Activated gamma-delta T cell treated with Interleukin-2 at 50 U/mL for 16 hours (primary cell): ENCODE measurements around the gene WWOX.
"Not testable (repeated sequence)": the region's sequence is repeated elsewhere in the genome, so short reads cannot be mapped to it uniquely, and the experiment has no call there.

ENCODE experiments used
- DNase-seq: peaks from one replicate; pipeline ENCODE4 v3.0.0-alpha.2; 2020

WWOX gene

DNA sequence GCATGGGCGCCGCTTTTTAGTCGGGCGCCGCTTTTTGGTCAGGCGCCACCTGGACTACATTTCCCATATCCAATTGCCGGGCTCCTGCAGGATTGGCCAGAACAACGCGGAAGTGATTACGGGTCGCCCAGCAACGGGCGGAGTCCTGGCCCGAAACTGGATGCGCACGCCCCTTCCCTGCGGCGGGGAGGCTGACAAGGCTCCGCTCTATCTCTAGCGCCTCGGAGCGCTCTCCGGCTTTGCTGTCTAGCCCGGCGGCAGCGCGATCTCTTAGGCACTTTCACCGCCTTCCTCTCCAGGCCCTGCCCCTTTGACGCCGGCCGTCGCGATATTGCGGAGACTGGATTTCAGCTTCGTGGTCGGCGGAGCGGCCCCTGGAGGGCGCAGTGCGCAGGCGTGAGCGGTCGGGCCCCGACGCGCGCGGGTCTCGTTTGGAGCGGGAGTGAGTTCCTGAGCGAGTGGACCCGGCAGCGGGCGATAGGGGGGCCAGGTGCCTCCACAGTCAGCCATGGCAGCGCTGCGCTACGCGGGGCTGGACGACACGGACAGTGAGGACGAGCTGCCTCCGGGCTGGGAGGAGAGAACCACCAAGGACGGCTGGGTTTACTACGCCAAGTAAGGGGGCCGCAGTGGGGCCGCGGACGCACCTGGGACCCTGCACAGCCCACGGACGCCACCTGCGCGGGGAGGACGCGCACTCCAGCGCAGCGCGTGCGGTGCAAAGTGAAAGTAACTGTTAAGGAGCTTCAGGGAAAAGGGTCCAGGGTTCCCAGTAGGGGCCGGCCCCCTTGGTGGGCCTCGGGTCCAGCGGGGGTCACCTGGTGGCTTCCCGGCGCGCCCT, at the start of gene WWOX:
Gene WWOX, plus strand, starts transcription at position 384 of the 841 bp plus-strand sequence.
- peak; percentile 93 for DNase-seq

DNA sequence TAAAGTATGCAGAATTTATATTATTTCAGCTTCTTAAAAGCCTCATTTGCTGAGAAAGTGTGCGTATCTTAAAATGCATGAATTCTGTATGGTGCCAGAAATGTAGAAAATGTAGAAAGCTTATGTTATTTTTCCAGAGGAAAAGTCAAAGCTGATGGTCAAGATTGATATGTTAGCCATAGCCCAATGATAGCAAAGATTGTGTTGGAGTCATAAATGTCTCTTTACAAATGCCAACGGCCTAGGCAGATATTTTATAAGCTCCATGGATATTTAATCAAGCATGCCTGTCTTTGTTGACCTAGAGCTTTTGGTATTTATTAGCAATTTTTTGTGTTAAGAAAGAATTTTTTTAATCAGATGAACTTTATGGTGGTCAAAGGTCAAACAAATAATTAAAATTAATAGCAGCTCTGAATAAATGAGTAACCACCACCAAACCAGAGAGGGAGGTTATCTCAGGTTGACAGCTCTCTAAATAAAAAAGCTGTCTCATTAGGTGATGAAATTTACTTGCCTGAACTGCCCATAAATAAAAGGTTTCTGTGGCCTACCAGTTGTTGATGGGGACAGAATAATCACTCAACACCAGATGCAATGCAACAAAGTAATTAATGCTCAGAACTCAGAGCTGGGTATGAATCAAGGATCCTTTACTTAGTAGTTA, 48.6 kb upstream of the WWOX start:
- DNase-seq = no peak

DNA sequence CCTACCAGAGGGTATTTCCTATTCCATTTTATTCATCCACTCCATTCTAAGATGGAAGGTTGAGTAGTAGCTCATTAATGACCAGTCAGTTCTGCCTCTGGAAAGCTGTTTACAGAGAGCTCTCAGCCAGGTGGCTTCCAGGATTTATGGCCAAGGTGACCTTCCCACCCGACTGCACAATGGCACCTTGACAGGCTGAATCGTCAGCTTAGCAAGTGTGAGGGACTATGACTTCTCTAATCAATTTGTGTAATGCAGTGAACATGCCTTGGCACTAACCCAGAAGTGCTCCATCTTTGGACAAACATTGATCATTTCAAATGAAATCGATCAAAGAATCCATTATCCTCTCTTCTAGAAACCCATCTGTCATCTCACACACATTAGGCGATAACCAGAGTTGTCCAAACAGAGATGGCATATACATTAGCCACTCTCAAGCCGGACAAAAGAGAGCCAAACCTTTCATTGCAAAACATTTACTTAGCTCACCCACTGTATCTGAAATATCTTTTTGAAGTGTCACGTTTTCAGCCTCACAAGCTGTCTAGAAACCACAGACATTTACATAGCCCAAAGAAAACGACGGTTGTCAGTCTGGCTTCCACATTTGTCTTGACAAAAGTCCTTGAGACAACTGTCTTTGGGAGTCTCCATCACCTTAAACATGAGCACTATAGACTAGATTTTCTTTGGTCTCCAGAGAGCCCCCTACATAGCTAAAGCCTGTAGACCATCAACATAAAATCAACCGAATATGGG, 41.5 kb upstream of the WWOX start:
- no peak for DNase-seq

DNA sequence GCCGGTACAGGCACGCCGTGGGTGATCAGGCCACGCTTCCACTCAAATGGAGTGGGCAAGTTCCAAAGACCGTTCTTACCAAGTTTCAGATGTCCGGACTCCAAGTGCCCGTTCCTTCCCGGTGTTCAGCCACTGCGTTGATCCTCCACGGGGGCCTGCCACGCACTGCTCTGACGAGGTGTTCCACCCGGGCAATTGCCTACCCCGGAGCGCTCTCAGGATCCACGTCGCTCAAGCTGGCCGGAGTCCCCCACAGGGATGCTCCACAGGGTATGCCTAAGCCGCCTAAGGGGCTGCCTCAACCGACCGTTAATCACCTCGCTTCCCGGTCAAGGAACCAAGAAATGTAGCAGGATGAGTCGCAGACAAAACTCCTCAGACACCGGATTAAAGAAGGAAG, 39.6 kb upstream of the WWOX start:
- DNase-seq = not testable (repeated sequence)

DNA sequence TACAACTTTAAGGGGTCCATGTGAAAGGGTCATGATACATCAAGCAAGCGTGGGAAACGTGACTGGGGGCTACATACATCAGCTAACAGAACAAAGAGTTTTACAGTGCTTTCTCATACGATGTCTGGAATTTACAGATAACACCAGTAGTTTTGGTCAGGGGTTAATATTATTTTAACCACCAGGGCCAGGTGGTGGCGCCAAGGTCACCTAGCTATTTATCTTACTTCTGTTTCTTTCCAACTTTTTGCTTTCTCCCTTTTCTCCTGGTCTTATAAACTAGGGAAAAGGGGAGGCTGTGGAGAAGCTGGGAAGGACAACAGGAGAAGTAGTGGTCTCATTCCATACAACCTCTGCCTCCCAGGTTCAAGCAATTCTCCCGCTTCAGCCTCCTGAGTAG, 39.2 kb upstream of the WWOX start:
- no peak for DNase-seq

DNA sequence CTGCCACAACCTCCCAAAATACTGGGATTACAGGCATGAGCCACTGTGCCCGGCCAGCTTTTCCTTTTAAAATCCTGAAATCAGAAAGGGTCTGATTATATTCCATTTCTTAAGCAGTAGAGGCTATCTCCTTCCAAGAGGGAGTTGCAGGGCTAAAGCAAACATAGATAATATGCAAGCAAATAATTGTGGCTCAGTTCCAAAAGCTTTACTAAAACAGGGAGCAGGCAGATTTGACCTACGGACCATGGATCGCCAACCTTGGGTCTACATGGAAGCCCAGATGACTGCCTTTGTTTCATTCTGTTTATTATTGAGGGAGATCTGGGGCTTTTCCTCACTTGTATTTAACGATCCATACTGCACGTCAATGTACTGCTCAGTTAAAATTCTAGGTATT, 38.6 kb upstream of the WWOX start:
- no peak for DNase-seq

DNA sequence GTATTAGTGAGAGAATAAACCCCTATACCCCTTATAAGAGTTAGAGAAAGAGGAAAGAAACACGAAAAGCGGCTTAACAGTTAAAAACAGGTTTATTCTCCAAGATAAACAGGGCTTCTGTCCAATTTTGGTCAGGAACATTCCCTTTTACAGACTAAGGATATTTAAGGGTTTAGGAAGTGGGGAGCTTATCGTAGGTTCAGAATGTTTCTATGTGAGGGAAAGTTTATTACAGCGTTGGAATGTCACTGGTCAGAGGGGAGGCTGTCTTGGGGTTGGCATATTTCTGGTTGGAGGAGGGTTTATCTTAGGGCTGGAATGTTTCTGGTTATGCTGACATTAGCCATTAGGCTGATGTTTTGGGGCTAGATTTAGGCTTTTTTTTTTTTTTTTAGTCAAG, 34.1 kb upstream of the WWOX start:
- DNase-seq = no peak

DNA sequence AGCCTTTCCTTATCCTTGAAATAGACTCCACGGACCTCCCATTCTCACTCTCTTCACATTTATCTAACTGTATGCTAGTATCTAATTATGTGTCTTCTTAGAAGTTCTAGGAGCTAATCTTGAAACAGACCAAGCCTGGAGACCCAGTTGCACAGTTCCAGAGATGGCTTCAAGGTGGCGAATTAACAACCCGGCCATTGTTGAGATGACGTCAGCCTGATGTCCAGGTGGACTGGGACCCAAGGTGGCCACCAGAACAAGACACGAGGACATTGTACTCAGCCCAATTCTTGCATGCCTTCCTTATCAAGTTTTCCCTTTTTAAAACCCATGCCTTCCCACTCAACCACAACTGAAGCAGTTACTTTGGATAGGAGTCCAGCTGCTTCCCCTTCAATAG, 29.5 kb upstream of the WWOX start:
- DNase-seq = no peak

DNA sequence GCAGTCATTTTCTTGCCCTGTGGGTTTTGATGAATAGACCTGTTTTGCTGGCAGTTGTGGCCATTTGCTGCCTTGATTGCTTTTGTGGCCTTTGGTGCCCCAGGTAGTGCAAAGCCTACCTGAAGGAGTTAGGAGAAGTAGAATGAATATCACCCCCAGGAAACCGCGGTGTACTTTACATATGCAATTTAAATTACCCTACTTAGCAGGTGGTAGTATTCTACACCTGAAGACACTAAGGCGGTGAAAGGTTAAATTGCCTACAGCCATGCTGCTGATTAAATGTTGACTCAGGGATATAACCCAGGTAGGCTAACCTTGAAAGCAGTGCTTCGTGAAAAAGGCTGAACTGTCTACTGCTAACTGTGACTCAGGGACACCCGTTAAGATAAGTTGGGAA, 27.2 kb upstream of the WWOX start:
- no peak for DNase-seq

DNA sequence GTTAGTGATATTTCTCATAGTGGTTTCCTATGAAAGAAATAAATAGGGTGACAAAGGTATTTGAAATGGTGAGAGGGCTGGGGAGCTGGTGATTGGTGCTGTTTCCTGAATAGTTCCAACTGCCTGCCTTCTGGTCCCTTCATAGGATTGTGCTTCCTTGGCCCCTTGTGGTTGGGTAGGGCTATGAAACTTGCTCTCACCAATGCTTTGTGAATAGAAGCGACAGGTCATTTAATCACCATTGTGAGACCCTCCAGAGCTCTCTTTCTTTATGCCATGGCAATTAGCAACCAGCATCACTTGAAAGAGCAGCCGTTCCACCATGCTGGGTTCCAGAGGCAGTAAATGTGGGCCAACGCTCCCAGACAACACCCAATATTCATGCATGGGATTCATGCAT, 23.7 kb upstream of the WWOX start:
- DNase-seq = no peak

DNA sequence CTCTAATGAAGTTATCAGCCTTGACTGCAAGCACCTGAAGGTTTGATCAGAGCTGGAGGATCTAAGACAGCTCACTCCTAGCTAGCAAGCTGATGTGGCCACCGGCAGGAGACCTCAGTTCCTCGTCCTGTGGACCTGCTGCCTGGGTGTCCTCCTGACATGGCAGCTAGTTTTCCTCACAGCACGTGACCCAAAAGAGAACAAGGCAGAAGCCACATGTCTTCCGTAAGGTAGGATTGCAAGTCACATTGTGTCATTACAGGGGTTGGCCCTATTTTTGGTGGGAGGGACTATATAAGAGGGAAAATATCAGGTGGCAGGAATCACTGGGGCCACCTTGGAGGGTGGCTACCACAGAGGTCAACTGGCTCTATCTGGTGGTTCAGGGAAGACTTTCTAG, 18.1 kb upstream of the WWOX start:
- DNase-seq = no peak

DNA sequence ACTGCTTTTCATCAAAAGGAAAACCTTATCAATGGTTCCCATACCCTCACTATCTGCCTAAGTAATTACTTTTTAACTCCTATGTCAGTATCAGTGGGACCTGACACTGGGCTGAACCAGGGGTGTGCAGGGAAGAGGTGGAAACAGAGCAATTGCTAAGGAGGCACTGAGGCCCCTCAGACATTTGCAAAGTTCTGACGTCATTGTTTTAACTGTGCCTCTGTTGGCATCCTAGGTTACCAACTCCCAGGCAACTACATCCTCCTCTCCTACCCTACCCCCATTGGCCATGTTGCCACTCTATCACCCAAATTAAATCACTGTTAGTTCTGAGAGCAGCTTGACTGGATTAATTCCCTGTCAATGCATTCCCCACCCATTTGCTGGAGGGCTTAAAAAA, 8.0 kb upstream of the WWOX start:
- DNase-seq = no peak

DNA sequence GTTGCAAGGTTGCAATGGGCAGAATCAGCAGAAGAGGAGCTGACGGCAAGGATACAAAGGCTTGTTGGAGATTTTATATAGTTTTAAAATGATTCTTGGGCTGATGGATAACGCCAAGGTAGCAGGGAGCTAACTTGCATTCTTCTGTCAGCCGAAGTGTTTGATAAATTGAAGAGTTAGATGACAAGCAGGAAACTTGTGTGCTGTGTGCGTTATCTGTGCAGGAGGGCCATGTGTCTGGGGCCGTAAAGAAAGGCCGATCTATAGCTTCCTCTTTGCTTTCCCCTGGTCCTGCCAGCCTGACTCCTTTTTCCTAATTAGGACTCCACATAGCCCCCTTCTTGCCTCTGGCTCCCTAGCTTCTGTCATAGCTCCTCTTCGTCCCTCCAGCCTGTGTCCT, 6.7 kb upstream of the WWOX start:
- DNase-seq = no peak

DNA sequence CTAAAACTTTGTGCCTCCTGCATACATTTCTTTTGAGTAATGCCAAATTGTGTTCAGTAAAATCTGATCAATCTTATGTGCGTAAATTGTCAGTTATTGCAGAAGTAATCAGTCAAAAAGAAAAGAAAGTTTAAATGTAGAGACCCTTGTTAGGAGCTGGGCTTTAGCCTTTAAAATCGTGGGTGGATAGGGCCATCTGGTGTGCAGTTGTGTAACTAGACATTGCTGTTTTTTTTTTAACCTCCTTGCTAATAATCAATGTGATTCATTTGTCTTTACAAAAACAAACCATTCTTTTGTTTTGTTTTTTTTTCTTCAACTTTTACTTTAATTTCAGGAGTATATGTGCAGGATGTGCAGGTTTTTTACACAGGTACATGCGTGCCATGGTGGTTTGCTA, 5.3 kb upstream of the WWOX start:
- no peak for DNase-seq

DNA sequence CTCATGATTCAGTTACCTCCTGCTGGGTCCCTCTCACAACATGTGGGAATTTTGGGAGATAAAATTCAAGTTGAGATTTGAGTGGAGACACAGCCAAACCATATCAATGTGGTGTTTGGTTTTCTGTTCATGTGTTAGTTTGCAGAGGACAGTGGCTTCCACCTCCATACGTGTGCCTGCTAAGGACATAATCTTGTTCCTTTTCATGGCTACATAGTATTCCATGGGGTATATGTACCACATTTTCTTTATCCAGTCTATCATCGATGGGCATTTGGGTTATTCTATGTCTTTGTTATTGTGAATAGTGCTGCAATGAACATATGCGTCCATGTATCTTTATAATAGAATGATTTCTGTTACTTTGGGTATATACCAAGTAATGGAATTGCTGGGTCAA, 4.5 kb upstream of the WWOX start:
- no peak for DNase-seq

DNA sequence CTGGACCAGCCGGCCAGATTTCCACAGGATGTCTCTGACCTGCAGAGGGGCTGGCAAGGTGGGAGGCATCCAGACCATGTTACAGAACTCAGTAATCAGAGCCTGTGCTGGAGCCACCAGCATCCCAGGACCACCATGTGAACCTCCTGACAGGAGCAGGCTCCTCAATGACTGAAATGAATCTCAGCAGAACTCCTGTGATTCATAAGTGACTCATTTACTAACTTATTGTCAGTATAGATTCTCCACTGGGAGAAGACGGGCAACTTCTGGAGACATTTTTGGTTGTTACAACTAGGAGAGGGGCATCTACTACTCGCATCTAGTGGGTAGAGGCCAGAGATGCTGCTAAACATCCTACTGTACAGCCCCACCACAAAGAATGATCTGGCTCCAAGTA, 3.1 kb upstream of the WWOX start:
- no peak for DNase-seq

DNA sequence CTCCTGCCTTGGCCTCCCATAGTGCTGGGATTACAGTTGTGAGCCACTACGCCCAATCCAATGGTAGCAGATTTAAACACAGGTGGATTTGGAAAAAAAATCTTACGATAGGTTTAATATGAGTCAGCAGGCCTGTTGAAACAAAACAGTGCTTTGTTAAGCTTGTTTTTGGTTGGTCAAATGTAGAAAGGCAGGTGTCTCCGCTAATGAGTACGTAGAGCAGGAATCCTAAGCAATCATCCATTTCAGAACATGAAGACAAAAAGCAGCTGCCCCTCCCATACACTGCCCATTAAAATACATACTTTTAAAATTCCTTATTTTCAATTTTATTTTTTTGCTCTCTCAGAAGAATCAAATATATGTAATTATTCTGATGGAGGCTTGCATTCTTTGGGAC, 1.9 kb upstream of the WWOX start:
- DNase-seq = no peak

DNA sequence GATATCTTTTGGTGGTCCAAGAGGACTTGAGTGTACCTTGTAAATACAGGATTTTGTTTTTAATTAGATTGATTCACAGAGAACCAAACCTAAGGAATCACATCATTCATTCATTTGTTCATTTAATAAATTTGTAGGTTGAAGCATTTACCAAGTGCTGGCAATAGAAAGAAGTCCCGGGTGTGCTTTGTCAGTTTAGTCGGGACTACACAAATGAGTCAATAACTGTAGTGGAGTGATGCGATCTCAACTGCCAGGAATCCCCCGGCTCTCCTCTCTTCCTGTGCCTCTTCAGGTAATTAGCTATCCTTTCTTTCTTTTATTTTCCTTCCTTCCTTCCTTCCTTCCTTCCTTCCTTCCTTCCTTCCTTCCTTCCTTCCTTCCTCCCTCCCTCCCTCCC, 1.4 kb upstream of the WWOX start:
- DNase-seq = no peak

DNA sequence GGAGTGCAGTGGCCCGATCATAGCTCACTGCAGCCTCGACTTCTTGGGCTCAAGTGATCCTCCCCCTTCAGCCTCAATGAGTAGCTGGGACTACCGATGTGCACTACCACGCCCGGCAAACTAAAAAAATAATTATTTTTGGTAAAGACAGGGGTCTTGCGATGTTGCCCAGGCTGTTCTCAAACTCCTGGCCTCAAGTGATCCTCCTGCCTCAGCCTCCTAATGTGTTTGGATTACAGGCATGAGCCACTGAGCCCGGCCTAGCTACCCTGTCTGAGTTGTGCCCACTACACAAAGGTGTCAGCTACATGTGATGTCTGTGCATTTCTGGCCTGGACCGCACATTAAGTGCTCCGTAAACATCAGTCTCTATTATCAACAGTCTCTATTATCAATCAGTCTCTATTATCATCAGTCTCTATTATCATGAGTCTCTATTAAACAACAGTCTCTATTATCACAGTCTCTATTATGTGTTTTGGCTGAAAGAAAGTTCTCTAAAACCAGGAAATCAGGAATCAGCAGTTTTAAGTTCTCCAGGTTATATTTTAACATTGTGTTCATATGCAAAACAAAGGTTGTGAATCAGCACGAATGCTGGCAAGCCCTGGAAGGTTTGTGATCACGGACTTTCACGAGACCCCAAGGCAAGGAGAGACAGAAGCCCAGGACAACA, 721 bp upstream of the WWOX start:
- DNase-seq = no peak

DNA sequence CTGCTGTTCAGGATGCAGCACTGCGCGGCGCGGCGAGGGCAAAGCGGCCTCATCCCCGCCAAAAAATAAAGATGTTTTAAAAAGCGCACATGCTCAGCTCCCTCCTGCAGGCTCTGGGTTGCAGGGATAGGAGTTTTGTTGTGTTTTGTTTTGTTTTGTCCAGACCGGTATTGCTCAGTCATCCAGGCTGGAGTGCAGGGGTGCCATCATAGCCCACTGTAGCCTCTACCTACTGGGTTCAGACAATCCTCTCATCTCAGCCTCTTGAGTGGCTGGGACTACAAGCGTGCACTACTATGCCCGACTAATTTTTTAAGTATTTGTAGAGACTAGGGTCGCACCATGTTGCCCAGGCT, 636 bp downstream of the WWOX start:
- no peak for DNase-seq

DNA sequence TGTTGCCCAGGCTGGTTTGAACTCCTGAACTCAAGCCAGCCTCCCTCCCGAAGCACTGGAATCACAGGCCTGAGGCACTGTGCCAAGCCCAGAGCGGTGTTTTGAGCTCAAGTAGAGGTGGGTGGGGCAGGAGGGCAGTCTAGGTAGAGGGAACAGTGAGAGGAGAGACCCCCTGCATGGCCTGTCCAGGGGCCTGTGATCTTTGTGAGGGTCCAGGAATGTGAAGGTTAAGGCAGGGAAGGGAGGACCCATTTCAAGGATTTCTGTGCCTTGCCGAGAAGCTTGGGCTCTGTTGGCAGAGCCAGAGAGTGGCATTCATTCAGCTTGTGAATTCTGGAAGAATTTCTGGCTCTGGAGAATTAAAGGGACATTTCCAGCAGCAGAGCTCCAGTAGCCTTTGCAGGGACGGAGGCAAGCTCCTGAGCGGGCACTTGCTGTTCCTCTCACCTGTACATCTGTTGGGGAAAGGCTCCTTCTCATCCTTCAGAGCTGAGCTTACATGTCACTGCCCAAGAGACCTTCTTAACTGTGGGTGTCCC, 2.7 kb downstream of the WWOX start:
- no peak for DNase-seq

DNA sequence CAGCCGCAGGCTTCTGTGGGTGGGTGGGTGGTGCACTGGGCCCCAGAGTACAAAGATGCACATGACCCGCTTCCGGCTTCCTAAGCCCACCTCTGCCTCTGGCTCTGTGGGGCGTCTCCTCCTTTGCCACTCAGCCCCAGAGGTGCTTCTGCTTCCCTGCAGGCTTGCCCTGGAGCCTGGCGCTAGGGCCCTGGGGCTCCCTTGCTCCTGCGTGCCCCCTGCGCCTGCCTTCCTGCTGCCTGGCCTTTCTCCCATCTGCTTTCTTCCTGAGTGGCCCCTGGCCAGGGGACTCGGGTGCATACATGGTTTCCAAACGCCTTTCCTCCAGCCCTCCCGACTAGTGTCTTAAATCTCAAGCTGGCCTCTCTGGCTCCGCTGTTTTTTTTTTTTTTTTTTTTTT, 3.4 kb downstream of the WWOX start:
- DNase-seq = no peak

DNA sequence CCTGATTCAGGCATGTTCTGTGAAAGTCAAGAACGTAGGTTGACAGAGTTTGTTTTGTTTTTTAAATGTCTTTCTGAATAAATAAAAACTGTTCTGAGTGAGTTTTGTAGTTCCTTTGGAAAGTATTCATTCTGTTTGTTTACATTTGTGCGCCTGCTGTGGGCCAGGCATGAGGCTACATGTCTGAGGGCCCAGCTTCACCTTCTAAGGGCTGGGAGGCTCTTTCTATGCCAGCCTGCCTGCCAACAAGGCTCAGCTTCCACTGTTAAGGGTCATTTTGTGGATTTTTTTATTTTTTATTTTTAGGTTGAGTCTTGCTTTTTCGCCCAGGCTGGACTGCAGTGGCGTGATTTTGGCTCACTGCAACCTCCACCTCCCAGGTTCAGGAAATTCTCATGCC, 6.1 kb downstream of the WWOX start:
- DNase-seq = no peak
